ENCODE data around the gene UGGT1.

The UGGT1 gene

GRCh38 chr2:128103407-128103806, 12.4 kb downstream of the UGGT1 start:
- no peak for DNase-seq (ENCODE audit: low read depth)
- TF ChIP-seq CTCF (IDR thresholded peaks at IDR 0.05; ENCODE audit: insufficient read depth, low read depth, low read length, missing control alignments) = no peak
- no peak overlapping the region for H3K4me3 ChIP-seq (ENCODE audit: low read depth, low read length)

GRCh38 chr2:128105072-128105471, 14.1 kb downstream of the UGGT1 start:
- no peak for DNase-seq (ENCODE audit: low read depth)
- no peak overlapping the region for H3K4me3 ChIP-seq (ENCODE audit: low read depth, low read length)
- TF ChIP-seq CTCF (IDR thresholded peaks at IDR 0.05; ENCODE audit: insufficient read depth, low read depth, low read length, missing control alignments) = no peak

- TF ChIP-seq CTCF (IDR thresholded peaks at IDR 0.05; ENCODE audit: insufficient read depth, low read depth, low read length, missing control alignments) = no peak
- DNase-seq (ENCODE audit: low read depth) = no peak
- no peak overlapping the region for H3K4me3 ChIP-seq (ENCODE audit: low read depth, low read length)
Observed at GRCh38 chr2:128108166-128108565, 17.2 kb downstream of the UGGT1 start.

- no peak overlapping the region for H3K4me3 ChIP-seq (ENCODE audit: low read depth, low read length)
- no peak for TF ChIP-seq CTCF (IDR thresholded peaks at IDR 0.05; ENCODE audit: insufficient read depth, low read depth, low read length, missing control alignments)
- DNase-seq (ENCODE audit: low read depth) = no peak
Observed at GRCh38 chr2:128109243-128109642, 18.2 kb downstream of the UGGT1 start.

- no peak for TF ChIP-seq CTCF (IDR thresholded peaks at IDR 0.05; ENCODE audit: insufficient read depth, low read depth, low read length, missing control alignments)
- H3K4me3 ChIP-seq (ENCODE audit: low read depth, low read length) = no peak overlapping the region
- no peak for DNase-seq (ENCODE audit: low read depth)
Observed at GRCh38 chr2:128115921-128116623, 25.1 kb downstream of the UGGT1 start.

- H3K4me3 ChIP-seq (ENCODE audit: low read depth, low read length) = no peak overlapping the region
- TF ChIP-seq CTCF (IDR thresholded peaks at IDR 0.05; ENCODE audit: insufficient read depth, low read depth, low read length, missing control alignments) = no peak
- DNase-seq (ENCODE audit: low read depth) = no peak
Observed at GRCh38 chr2:128134573-128134972, 43.6 kb downstream of the UGGT1 start.

GRCh38 chr2:128137094-128137616, 46.2 kb downstream of the UGGT1 start:
- no peak overlapping the region for H3K4me3 ChIP-seq (ENCODE audit: low read depth, low read length)
- TF ChIP-seq CTCF (IDR thresholded peaks at IDR 0.05; ENCODE audit: insufficient read depth, low read depth, low read length, missing control alignments) = no peak
- no peak for DNase-seq (ENCODE audit: low read depth)

All from GM12865 (cell line).